Measurements from ENCODE around the gene UFSP2. TPM values are rescaled to one million over a fixed set of nuclear protein-coding genes. Genes with fewer than 3 reads are reported as not detected.

Gene UFSP2
- total and polyA plus RNA-seq, 2 donors from 2014 or later = 47.1 to 47.3 TPM

DNA sequence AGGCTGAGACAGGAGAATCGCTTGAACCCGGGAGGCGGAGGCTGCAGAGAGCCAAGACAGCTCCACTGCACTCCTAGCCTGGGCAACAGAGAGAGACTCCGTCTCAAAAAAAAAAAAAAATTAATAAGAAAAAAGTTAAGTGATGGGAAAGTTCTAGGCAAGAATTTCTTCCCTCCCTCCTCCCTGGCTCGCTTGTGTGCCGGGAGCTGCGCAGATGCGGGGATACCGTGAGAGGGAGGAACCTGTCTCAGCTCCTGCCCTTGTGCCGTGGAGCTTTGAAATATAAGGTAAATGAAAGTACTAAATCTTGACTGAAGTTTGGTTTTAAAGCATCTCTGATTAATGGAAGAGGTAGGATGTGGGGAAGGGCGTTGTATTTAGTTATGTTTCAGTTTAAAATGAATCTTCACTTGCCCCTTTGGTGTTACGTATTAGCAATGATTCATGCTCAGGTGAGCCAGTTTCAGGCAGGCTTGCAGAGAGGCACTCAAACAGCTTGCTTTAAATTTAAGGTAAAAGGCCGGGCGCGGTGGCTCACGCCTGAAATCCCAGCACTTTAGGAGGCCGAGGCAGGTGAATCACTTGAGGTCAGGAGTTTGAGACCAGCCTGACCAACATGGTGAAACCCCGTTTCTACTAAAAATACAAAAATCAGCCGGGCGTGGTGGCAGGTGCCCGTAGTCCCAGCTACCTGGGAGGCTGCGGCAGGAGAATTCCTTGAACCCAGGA, 1.4 kb upstream of the UFSP2 start:
- intact Hi-C loops (cut with DNase I) = no loop called here
- Histone ChIP-seq H3K4me1 (ENCODE audit: control insufficient read depth in 2 of 3, insufficient read depth in 2 of 3, low read depth in 1 of 3, low read length in 3 of 3) (peaks cover 0 to 8% (median 4%) of the 10 kb centered on the region in 3 donors), H3K4me3 (ENCODE audit: low read length in 3 of 3) (no peak overlapping the region), H3K9ac (ENCODE audit: low read length in 3 of 3) (no peak overlapping the region), H3K27me3 (ENCODE audit: control insufficient read depth, insufficient read depth, low read length) (no peaks in the 10 kb centered on the region), H3K9me3 (ENCODE audit: control insufficient read depth in 2 of 3, insufficient read depth in 1 of 3, low read length in 3 of 3) (no peaks in the 10 kb centered on the region), H3K36me3 (ENCODE audit: control insufficient read depth in 2 of 3, insufficient read depth in 3 of 3, low read length in 3 of 3) (no peaks in the 10 kb centered on the region), H3K27ac (ENCODE audit: low read depth in 2 of 2, low read length in 2 of 2) (no peak overlapping the region)
- DNase-seq (peak in 1 of 5 donors; percentile 62), FAIRE-seq (no peak)
- TF ChIP-seq, protein P1, sequence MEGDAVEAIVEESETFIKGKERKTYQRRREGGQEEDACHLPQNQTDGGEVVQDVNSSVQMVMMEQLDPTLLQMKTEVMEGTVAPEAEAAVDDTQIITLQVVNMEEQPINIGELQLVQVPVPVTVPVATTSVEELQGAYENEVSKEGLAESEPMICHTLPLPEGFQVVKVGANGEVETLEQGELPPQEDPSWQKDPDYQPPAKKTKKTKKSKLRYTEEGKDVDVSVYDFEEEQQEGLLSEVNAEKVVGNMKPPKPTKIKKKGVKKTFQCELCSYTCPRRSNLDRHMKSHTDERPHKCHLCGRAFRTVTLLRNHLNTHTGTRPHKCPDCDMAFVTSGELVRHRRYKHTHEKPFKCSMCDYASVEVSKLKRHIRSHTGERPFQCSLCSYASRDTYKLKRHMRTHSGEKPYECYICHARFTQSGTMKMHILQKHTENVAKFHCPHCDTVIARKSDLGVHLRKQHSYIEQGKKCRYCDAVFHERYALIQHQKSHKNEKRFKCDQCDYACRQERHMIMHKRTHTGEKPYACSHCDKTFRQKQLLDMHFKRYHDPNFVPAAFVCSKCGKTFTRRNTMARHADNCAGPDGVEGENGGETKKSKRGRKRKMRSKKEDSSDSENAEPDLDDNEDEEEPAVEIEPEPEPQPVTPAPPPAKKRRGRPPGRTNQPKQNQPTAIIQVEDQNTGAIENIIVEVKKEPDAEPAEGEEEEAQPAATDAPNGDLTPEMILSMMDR (IDR thresholded peaks at IDR 0.05; ENCODE audit: borderline replicate concordance, extremely low read depth, insufficient read depth) = no peak

DNA sequence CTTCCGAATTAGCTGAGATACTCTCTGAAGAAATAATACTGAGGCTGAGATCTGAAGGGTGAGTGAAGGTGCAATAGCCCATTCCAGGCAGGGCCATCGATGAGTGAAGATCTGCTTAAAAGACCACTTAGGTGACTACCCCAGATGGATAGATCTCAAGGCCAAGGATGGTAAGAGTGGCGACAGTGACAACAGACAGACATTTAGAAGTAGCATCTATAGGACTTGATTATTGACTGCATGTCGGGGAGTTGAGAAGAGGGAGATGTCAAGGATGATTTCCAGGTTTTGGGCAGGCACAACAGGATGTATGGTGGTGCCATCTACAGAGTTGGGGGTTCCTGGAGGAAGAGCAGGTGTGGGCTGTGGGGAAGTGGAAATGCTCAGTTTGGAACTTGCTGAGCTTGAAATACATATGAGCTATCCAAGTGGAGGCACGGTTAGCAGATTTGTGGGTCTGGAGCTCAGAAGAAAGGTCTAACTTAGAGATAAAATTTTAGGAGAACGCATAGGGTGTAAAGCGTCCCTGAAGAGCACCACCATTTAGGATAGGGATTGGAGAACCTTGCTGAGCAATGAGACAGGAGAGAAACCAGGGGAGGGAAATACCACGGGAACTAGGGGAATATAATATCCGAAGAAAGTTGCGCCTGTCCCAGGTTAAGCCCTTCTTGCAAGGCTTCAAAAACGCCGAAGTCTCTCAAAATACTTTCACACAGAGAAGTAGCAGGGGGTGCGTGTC, 688 bp downstream of the UFSP2 start:
- peak in 1 of 5 donors; percentile 58 for DNase-seq
- Histone ChIP-seq H3K9ac (ENCODE audit: low read length in 3 of 3) (peak overlapping the region; percentile 4 to 98 (median 81)), H3K27me3 (ENCODE audit: control insufficient read depth, insufficient read depth, low read length) (no peaks in the 10 kb centered on the region), H3K4me1 (ENCODE audit: control insufficient read depth in 2 of 3, insufficient read depth in 2 of 3, low read depth in 1 of 3, low read length in 3 of 3) (peaks cover 0 to 8% (median 4%) of the 10 kb centered on the region in 3 donors), H3K27ac (ENCODE audit: low read depth in 2 of 2, low read length in 2 of 2) (peak overlapping the region; percentile 98 to 99), H3K9me3 (ENCODE audit: control insufficient read depth in 2 of 3, insufficient read depth in 1 of 3, low read length in 3 of 3) (no peaks in the 10 kb centered on the region), H3K4me3 (ENCODE audit: low read length in 3 of 3) (peak overlapping the region; percentile 74 to 98 (median 88)), H3K36me3 (ENCODE audit: control insufficient read depth in 2 of 3, insufficient read depth in 3 of 3, low read length in 3 of 3) (peaks cover 0 to 4% (median 0%) of the 10 kb centered on the region in 3 donors)
- TF ChIP-seq, protein P1 (IDR thresholded peaks at IDR 0.05; ENCODE audit: borderline replicate concordance, extremely low read depth, insufficient read depth) = no peak
- no peak for FAIRE-seq
- intact Hi-C loops (cut with DNase I) = no loop called here

DNA sequence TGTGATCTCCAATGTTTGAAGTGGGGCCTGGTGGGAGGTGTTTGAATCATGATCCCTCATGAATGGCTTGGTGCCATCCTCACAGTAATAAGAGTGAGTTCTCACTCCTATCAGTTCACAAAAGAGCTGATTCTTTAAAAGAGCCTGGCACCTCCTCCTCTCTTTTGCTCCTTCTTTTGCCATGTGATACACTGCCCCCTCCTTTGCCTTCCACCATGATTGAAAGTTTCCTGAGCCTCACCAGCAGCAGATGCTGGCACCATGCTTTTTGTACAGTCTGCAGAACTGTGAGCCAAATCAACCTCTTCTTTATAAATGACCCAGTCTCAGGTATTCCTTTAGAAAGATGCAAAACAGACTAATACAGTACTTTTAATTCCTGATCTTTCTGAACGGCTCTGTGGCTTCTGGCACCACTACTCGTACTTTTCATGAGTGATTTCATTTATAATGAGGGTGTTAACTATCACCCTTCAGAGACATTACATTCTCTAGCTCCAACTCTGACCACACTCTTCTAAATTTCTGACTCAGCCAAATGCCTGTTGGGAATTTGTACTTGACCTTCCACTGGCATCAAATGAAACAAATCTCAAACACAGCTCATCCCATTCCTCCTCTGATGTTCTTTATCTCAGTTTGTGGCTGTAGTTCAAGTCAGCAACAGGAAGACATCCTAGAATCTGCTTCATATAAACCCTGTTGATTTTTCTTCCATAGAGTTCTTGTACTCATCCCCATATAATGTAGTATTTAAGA, 4.2 kb downstream of the UFSP2 start:
- DNase-seq = no peak
- H3K4me1 ChIP-seq (ENCODE audit: control insufficient read depth in 2 of 3, insufficient read depth in 2 of 3, low read depth in 1 of 3, low read length in 3 of 3) = peaks cover 4 to 8% (median 4%) of the 10 kb centered on the region in 3 donors
- no peak overlapping the region for H3K4me3 ChIP-seq (ENCODE audit: low read length in 3 of 3)
- H3K27me3 ChIP-seq (ENCODE audit: control insufficient read depth, insufficient read depth, low read length) = no peaks in the 10 kb centered on the region
- H3K9me3 ChIP-seq (ENCODE audit: control insufficient read depth in 2 of 3, insufficient read depth in 1 of 3, low read length in 3 of 3) = no peaks in the 10 kb centered on the region
- FAIRE-seq = no peak
- intact Hi-C loops (cut with DNase I) = no loop called here
- H3K9ac ChIP-seq (ENCODE audit: low read length in 3 of 3) = no peak overlapping the region
- TF ChIP-seq, protein P1 (IDR thresholded peaks at IDR 0.05; ENCODE audit: borderline replicate concordance, extremely low read depth, insufficient read depth) = no peak
- peaks cover 3 to 10% (median 4%) of the 10 kb centered on the region in 3 donors for H3K36me3 ChIP-seq (ENCODE audit: control insufficient read depth in 2 of 3, insufficient read depth in 3 of 3, low read length in 3 of 3)
- H3K27ac ChIP-seq (ENCODE audit: low read depth in 2 of 2, low read length in 2 of 2) = no peak overlapping the region
